Measurements from ENCODE around the gene EMP3.

DNA sequence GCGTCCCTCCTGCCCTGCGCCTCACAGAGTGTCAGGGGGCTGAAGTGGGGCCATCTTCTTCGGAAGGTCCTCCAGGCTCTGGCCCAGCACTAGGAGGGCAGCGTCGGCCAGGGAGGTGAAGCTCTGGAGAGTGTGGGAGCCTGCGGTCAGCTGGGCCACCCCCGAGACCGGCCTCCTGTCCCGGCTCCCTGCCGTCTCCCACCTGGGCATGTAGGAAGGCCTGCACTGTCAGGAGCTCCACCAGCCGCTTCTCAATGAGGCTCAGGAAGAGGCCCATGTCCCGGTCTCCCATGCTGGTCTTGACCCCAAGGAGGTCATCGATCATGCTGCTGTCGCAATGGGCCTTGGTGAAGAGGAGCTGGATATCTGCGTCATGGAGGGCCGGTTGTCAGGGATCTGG lies 27.4 kb upstream of the EMP3 start:
- TF ChIP-seq, protein P1, sequence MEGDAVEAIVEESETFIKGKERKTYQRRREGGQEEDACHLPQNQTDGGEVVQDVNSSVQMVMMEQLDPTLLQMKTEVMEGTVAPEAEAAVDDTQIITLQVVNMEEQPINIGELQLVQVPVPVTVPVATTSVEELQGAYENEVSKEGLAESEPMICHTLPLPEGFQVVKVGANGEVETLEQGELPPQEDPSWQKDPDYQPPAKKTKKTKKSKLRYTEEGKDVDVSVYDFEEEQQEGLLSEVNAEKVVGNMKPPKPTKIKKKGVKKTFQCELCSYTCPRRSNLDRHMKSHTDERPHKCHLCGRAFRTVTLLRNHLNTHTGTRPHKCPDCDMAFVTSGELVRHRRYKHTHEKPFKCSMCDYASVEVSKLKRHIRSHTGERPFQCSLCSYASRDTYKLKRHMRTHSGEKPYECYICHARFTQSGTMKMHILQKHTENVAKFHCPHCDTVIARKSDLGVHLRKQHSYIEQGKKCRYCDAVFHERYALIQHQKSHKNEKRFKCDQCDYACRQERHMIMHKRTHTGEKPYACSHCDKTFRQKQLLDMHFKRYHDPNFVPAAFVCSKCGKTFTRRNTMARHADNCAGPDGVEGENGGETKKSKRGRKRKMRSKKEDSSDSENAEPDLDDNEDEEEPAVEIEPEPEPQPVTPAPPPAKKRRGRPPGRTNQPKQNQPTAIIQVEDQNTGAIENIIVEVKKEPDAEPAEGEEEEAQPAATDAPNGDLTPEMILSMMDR (IDR thresholded peaks at IDR 0.05): no peak
- no peak for TF ChIP-seq POLR2A (IDR thresholded peaks at IDR 0.05)

Data from heart left ventricle (tissue), 13 donors.